Heart left ventricle (tissue), 13 donors: Measurements from ENCODE around the gene HAUS7.

Experiments
- POLR2A ChIP-seq, 2 donors: fragments of 450-650 bp; IDR thresholded peaks; one replicate each; pipeline ENCODE4 v1.6.1; 2017; ENCODE audit warnings: antibody characterized with exemption in 2 of 2, mild to moderate bottlenecking in 2 of 2, moderate library complexity in 2 of 2
- TF ChIP-seq, protein P1 (sequence below), 12 donors: fragments of 200-600 bp; sonication (generic) in 4 of 12; IDR thresholded peaks; one replicate each; pipeline versions ENCODE4 v1.5.0 to v1.8.0; 2018 to 2022; ENCODE audit warnings: antibody characterized with exemption in 12 of 12, mild to moderate bottlenecking in 5 of 12
- donor health status: ischemic (EF 13 %, LVEDD 7.1; RV severe dilation, severe dysfunction).
- donor health status: DM: no; HTN: yes; CAD: no.
- donor health status: DM: no; HTN: no; CAD: no.
- donor health status: ischemic (EF 25% LVEDD 6.9; RV normal size, moderate dysfunction).
- donor health status: ischemic (EF 25% LVEDD 5.7; RV mildly dilated, moderate dysfunction).
- donor health status: ischemic (EF 35%, LVEDD 5.7; RV mildly dilated, moderate dysfunction).
- donor health status: nonischemic (EF 11% LVEDD 7.7; RV severe dilation, severe dysfunction).
- donor health status: DM: yes; HTN: yes; CAD: no.
- donor health status: PGD.
- donor health status: ischemic (EF 29% LVEDD 5.4; RV normal size, mild dysfunction).
- donor health status: nonischemic (EF 23%, LVEDD 6.1; RV moderate dilation, normal function).

DNA sequence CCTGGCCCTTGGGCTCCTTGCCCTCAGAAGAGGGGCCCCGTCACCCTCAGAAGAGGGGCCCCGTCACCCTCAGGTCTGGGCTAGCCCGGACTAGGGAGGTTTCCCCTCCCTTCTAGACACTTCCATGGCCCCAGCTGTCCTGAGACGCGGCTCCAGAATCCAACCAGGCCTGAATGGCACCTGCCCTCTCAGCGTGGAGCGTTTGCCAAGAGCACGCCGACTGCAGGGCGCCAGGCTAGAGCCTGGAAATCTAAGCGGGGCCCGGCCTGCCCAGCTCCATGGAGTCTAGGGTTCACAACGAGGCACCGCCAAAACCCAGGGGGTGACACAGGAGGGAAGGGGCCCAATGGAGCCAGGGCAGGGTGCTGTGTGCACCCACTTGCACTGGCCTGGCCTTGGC lies 39.2 kb upstream of the HAUS7 start:
- TF ChIP-seq, protein P1, sequence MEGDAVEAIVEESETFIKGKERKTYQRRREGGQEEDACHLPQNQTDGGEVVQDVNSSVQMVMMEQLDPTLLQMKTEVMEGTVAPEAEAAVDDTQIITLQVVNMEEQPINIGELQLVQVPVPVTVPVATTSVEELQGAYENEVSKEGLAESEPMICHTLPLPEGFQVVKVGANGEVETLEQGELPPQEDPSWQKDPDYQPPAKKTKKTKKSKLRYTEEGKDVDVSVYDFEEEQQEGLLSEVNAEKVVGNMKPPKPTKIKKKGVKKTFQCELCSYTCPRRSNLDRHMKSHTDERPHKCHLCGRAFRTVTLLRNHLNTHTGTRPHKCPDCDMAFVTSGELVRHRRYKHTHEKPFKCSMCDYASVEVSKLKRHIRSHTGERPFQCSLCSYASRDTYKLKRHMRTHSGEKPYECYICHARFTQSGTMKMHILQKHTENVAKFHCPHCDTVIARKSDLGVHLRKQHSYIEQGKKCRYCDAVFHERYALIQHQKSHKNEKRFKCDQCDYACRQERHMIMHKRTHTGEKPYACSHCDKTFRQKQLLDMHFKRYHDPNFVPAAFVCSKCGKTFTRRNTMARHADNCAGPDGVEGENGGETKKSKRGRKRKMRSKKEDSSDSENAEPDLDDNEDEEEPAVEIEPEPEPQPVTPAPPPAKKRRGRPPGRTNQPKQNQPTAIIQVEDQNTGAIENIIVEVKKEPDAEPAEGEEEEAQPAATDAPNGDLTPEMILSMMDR (IDR thresholded peaks at IDR 0.05) = no peak
- TF ChIP-seq POLR2A (IDR thresholded peaks at IDR 0.05) = no peak
